Nephron (organoid): ENCODE results near the gene ACBD6.

Source experiments
- H3K27ac Mint-ChIP-seq, 3 experiments: 2 replicates each; pipeline ENCODE4 v1.8.0; 2020; ENCODE audit warnings: mixed read lengths in 3 of 3, mild to moderate bottlenecking in 2 of 3, moderate library complexity in 1 of 3
- H3K27me3 Mint-ChIP-seq: 2 replicates; pipeline ENCODE4 v1.8.0; 2021; ENCODE audit warnings: low read depth, mild to moderate bottlenecking, moderate library complexity, mixed read lengths
- H3K36me3 Mint-ChIP-seq: 2 replicates; pipeline ENCODE4 v1.8.0; 2020; ENCODE audit warnings: low read depth, mixed read lengths
- H3K4me1 Mint-ChIP-seq: 2 replicates; pipeline ENCODE4 v1.8.0; 2020; ENCODE audit warnings: mixed read lengths
- H3K4me3 Mint-ChIP-seq, 3 experiments: 2 replicates each; pipeline ENCODE4 v1.8.0; 2020; ENCODE audit warnings: mild to moderate bottlenecking in 3 of 3, mixed read lengths in 3 of 3, moderate library complexity in 2 of 3
- H3K9me3 Mint-ChIP-seq: 2 replicates; pipeline ENCODE4 v1.8.0; 2020; ENCODE audit warnings: mixed read lengths
- TF ChIP-seq, protein P1 (sequence below), 3 experiments: fragments of 200-600 bp; sonication (generic); IDR thresholded peaks; one replicate each; pipeline ENCODE4 v1.5.0; 2021; ENCODE audit warnings: antibody characterized with exemption in 3 of 3; ENCODE audit not compliant: unreplicated experiment in 3 of 3

Gene ACBD6

DNA sequence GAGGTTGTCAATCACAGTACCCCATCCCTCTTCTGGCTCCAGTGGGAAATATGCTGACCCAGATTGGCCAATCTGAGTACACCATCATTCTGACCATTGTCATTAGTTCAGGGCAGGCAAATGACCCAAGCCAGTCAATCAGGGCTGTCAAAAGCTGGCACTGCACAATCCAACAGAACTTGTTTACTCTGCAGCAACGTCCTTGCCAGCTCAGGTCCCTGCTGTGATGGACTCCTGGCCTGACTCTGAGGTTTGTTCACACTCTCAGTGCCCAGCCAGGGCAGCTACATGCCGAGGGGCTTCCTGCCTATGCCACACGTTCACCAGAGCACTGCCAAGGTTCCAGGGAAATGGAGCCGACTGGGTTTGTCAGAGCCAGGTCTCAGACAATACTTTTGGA lies 41.7 kb upstream of the ACBD6 start:
- no peaks in the 10 kb centered on the region for H3K36me3 Mint-ChIP-seq
- no peak overlapping the region for H3K4me3 Mint-ChIP-seq
- peaks cover 45% of the 10 kb centered on the region for H3K4me1 Mint-ChIP-seq
- H3K27ac Mint-ChIP-seq: peak overlapping the region in 2 of 3 experiments; percentile 44 to 97
- no peaks in the 10 kb centered on the region for H3K27me3 Mint-ChIP-seq
- TF ChIP-seq, protein P1, sequence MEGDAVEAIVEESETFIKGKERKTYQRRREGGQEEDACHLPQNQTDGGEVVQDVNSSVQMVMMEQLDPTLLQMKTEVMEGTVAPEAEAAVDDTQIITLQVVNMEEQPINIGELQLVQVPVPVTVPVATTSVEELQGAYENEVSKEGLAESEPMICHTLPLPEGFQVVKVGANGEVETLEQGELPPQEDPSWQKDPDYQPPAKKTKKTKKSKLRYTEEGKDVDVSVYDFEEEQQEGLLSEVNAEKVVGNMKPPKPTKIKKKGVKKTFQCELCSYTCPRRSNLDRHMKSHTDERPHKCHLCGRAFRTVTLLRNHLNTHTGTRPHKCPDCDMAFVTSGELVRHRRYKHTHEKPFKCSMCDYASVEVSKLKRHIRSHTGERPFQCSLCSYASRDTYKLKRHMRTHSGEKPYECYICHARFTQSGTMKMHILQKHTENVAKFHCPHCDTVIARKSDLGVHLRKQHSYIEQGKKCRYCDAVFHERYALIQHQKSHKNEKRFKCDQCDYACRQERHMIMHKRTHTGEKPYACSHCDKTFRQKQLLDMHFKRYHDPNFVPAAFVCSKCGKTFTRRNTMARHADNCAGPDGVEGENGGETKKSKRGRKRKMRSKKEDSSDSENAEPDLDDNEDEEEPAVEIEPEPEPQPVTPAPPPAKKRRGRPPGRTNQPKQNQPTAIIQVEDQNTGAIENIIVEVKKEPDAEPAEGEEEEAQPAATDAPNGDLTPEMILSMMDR (IDR thresholded peaks at IDR 0.05; ENCODE audit: unreplicated experiment in 3 of 3): no peak
- H3K9me3 Mint-ChIP-seq: no peaks in the 10 kb centered on the region

DNA sequence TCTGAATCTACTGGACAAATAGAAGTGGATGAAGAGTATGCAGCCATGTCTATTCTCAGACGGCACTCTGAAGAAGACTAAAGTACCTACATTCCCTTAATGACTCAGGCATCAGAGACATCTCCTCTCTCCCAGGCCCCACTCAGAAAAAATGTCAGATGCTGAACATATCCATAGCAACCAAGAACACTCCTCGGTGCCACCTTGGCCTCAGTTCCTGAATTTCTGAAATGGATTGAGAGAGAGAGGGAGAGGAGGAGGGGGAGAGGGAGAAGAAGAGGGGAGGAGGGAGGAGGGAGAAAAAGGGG lies 40.4 kb upstream of the ACBD6 start:
- TF ChIP-seq, protein P1 (IDR thresholded peaks at IDR 0.05; ENCODE audit: unreplicated experiment in 3 of 3): no peak
- H3K27me3 Mint-ChIP-seq: no peaks in the 10 kb centered on the region
- no peaks in the 10 kb centered on the region for H3K9me3 Mint-ChIP-seq
- peaks cover 40% of the 10 kb centered on the region for H3K4me1 Mint-ChIP-seq
- no peaks in the 10 kb centered on the region for H3K36me3 Mint-ChIP-seq
- no peak overlapping the region for H3K4me3 Mint-ChIP-seq
- peak overlapping the region; percentile 38 to 97 (median 92) for H3K27ac Mint-ChIP-seq

DNA sequence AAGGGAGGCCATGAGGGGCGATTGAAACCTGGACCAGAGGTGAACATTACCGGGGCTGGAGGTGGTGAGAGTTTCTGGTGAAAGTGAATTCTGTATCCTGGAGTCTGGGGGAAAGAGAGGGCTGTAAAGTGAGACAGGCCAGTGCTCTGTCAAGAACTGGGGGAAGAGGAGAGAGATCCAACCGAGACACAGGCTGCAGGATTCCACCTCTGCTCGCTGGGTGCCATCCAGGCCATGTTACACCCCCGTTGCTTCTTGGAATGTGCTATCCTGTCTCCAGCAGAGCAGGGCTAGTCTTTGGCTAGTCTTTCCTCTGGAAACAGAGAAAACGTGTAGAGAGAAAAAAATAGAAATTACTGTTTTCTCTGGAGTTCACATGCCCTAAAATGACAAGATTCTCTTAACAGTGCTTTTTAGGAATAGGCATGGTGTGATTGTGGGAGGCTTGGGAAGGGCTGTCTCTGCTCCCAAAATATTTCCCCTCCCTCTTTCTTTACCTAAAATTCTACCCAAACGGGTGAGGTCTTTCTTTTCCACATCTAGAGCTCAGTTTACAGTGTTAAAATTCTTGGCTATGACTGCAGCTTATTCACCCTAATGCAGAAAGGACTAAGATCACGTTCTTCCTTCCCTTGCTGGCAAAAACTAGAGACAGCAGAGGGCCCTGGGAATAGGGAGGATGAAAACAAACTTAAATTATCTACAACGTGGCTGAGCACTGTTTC lies 39.9 kb upstream of the ACBD6 start:
- Mint-ChIP-seq H3K27me3 (no peaks in the 10 kb centered on the region), H3K36me3 (no peaks in the 10 kb centered on the region), H3K9me3 (no peaks in the 10 kb centered on the region), H3K27ac (peak overlapping the region; percentile 38 to 97 (median 92)), H3K4me1 (peaks cover 40% of the 10 kb centered on the region), H3K4me3 (peak overlapping the region in 1 of 3 experiments; percentile 47)
- TF ChIP-seq, protein P1 (IDR thresholded peaks at IDR 0.05; ENCODE audit: unreplicated experiment in 3 of 3): no peak

DNA sequence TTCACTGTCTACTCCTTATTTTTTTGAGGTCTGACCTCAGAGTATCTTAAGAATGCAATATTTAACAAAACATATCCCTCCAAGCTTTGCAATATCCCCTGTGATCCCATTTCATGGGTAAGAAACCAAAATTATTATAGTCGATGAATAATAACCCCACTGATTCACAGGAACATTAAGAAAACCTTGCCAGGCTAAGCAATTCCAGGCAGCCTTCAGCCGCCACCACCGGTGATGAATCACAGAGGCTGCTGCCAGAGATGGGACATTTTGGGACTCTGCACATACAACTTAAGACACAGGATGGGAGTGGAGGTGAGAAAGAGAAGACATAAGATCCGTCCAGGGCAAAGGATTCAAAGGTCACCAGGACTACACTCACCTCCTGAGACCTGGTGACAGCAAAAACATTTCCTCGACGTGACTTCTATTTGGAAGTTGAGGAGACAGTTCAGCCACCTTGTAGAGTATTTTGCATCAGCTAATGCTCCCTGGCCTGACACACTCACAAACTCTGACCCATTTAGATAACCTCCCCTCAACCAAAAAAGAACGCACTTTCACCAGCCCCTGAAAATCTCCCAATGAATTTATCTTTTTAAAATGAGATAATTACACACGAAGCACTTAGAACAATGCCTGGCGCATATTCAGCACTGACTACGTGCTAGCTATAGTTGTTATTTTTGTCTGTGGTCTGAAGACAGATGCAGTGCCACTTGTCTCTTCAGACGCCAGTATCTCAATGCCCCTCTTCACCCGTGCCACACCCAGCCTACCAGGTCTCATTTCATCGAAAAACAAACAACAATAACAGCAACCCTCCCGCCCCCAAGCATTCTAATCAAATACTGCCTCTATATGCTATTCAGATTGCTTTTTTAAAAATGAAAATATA lies 38.6 kb upstream of the ACBD6 start:
- peak overlapping the region in 1 of 3 experiments; percentile 15 for H3K4me3 Mint-ChIP-seq
- peaks cover 34% of the 10 kb centered on the region for H3K4me1 Mint-ChIP-seq
- no peaks in the 10 kb centered on the region for H3K27me3 Mint-ChIP-seq
- H3K27ac Mint-ChIP-seq: peak overlapping the region in 2 of 3 experiments; percentile 92 to 97
- H3K9me3 Mint-ChIP-seq: no peaks in the 10 kb centered on the region
- no peaks in the 10 kb centered on the region for H3K36me3 Mint-ChIP-seq
- TF ChIP-seq, protein P1 (IDR thresholded peaks at IDR 0.05; ENCODE audit: unreplicated experiment in 3 of 3): no peak

DNA sequence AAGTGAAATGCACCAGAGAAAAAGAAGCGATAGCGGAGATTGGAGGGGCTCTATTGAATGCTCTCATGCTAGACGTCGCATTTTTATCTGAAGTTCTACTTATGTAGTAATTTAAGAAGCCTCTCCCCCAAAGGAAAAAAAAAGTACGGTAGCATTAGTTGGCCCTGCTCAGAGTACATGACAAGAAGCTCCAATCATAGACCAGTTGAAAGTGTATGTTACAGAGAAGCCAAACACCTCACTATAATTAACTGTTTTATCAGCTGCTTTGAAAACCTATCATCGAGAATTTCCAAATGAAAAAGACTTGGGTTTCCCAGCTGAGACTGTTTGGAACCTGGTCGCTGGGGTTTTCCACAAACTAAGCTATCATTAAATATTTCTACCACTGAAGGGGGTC lies 36.8 kb upstream of the ACBD6 start:
- Mint-ChIP-seq H3K4me1 (peaks cover 29% of the 10 kb centered on the region), H3K27me3 (no peaks in the 10 kb centered on the region), H3K4me3 (no peak overlapping the region), H3K27ac (no peak overlapping the region), H3K9me3 (no peaks in the 10 kb centered on the region), H3K36me3 (no peaks in the 10 kb centered on the region)
- TF ChIP-seq, protein P1 (IDR thresholded peaks at IDR 0.05; ENCODE audit: unreplicated experiment in 3 of 3): no peak
